Subcutaneous adipose tissue (tissue), 4 donors: Measurements from ENCODE around the gene HOXD10. TPM values are rescaled to one million over a fixed set of nuclear protein-coding genes. Genes with fewer than 3 reads are reported as not detected.

Source experiments
- total RNA-seq, 4 donors: library from RNA; depleted of rRNA; stranded (reverse); fragments of >200 nt; gene quantifications; one replicate each; pipeline ENCODE4 v1.1.0, GENCODE V29; 2016
- TF ChIP-seq, protein P1 (sequence below): fragments of 450-650 bp; IDR thresholded peaks from one replicate; pipeline ENCODE4 v1.5.1; 2016; ENCODE audit warnings: low read depth, mild to moderate bottlenecking, control low read depth, antibody characterized with exemption, moderate library complexity

Gene HOXD10
- total RNA-seq, 4 donors from 2014 or later, result 0.17 to 0.66 TPM; not detected in 2

GRCh38 chr2:176084611-176085119 is 31.9 kb upstream of the HOXD10 start:
- TF ChIP-seq, protein P1, sequence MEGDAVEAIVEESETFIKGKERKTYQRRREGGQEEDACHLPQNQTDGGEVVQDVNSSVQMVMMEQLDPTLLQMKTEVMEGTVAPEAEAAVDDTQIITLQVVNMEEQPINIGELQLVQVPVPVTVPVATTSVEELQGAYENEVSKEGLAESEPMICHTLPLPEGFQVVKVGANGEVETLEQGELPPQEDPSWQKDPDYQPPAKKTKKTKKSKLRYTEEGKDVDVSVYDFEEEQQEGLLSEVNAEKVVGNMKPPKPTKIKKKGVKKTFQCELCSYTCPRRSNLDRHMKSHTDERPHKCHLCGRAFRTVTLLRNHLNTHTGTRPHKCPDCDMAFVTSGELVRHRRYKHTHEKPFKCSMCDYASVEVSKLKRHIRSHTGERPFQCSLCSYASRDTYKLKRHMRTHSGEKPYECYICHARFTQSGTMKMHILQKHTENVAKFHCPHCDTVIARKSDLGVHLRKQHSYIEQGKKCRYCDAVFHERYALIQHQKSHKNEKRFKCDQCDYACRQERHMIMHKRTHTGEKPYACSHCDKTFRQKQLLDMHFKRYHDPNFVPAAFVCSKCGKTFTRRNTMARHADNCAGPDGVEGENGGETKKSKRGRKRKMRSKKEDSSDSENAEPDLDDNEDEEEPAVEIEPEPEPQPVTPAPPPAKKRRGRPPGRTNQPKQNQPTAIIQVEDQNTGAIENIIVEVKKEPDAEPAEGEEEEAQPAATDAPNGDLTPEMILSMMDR, result no peak

DNA sequence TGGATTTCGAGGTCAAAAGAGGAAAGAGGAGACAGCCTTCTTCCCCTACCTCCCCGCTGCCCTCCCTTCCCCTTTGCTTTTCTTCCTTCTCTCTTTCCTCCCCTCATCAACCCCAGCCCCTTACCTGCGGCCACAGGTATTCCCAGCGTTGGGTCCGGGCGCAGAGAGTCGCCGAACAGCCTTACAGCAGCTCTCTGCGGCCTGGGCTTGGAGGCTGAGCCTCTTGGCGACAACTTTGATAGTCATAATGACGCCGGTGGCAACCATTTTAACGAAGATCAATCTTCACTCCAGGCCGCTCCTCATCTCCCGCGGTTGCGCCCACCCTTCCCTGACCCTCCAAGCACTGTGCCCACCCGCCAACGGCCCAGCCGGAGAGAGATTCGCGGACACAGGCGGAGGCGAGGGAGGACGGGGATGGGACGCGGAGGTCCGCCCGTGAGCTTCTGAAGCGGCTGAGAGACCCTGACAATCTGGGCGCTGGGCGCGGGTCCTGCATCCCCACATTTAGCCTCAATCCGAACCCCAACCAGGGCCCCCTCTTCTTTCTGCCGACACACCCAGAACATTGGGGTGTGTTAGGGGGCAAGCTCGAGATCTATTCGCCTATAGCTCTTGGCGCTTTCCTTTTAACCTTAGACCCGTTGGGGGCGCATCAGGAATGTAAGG is 31.3 kb upstream of the HOXD10 start:
- TF ChIP-seq, protein P1, result no peak

DNA sequence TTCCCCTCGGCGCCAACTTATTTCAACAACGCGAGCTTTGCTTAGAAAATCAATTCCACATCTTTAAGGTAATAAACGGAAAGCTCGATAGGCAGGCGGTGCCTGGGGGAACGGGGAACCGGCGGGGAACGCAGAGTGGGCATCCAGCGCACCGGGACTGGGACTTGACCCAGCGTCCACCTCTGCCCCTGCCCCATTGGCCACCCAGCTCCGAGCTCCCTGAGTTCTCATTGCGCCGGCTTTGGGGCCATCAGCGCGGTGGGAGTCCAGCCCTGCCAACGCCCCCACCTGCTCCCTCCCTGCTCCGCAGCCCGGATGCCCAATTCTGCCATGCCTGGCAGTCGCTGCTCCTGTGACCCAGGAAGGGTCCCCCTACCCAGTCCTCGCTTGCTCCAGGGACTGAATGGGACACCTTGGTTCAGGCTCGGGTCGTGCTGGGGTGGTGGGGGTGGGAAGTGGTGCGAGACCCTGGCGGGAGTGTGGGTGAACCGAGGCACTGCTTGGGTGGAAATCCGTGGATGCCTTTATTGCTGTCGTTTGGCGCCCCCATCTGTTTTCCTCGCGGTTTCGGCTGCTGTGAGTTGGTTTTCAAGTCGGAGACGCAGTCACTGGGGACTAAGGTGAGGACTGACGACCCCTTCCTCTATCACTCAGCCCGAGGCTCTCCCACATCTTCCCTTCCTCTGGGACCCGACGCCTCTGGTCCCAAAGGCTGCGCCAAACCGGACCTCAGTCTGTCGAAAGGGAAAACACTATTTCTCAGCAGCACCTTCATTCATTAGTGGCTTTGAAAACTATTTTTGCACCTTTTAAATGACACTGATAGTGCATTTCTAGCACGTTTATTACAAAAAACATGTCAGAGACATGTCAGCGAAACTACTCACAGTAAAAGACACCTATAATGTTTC is 30.5 kb upstream of the HOXD10 start:
- TF ChIP-seq, protein P1, result no peak

DNA sequence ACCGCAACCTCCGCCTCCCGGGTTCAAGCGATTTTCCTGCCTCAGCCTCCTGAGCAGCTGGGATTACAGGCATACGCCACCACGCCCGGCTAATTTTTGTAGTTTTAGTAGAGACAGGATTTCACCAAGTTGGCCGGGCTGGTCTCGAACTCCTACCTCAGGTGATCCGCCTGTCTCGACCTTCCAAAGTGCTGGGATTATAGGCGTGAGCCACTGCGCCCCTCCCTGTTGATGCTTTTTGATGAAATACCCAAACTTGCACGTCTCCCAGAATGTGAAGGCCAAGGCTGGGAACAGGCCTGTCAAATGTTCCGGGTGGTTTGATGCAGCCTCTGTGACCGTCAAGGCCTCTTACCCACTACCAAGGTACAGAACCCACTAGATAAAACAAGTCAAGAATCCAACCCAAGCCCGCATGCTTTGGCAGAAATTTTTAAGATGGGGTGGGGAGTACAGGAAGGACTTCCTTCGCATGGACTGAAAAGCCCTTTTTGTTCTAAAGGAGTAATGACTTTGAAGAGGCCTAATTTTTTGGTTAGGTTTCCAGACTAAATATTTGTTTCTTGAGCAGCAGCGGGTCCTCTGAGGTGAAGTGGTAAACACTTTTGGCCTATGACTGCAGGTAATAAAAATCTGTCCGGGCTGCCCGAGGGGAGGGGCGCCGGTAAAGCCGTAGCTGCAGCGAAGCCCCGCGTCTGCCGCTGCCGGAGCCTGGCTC is 29.1 kb upstream of the HOXD10 start:
- TF ChIP-seq, protein P1, result no peak

- TF ChIP-seq, protein P1, result no peak
These were observed 28.3 kb upstream of the HOXD10 start for GRCh38 chr2:176088048-176088936.

DNA sequence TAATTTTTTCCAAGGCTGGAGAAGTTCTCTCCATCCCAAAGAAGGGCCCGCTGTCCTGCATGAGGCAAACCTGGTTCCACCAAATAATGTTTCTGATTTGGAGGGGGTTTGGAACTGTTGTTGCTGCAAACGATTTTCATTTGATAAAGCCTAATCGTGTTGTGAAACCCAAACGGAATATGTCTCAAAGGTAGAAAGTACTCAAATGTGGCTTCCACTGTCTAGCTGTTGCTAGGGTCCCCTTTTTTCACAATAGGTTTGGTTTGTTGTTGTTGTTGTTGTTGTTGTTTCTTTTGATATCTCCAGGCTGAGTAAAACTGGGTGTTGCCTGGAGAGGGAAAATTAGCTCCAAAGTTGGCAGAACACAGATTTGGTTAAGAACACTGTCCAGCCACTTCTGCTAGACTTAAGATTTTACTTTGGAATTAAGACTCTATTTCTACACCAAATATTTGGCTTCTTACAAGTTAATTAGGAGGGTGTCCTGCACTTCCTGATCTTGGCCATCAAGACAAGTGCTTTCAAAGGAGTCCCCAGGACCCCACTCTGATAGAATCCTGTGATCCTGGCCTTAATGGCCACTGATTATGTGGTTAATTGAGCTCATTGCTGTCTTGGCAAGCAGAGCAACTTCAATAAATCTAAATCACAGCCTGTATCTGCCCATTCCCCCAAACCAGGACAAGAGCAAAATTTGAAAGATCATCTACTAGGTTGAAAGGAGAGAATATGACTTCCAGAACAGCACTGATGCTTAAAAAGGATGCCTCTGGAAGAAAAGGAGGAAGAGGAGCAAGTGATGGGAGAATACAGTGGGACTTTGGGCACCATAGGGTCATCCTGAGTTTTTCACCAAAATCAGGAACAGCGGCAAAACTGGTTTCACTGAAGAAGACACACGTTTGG is 27.4 kb upstream of the HOXD10 start:
- TF ChIP-seq, protein P1, result no peak
